ENCODE measurements around the gene LIN7A. TPM values are rescaled to one million over a fixed set of nuclear protein-coding genes. Genes with fewer than 3 reads are reported as not detected.

The LIN7A gene
- total and polyA plus RNA-seq, 2 of the 8 experiments (the other 6 are each of a cell fraction or from before 2014, with no cell fraction given) = 5.8 to 22.0 TPM

DNA sequence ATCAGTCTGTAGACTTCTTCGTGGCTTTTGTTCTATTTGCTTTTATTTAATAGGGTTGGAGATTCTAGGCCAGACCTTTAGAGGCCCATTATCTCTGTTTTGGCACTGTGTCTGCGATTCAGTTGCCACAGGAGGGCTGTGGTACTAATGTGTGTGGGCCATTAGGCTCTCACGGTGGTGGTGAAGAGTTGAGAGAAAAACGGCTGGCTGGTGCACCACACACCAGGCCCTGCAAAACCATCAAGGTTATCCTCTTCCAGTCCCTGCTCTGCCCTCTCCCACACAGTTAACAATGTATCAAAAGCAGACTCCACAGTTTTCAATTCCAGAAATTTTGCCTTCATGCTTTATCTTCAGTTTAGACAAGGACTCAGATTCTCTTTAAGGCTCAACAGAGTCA is 123.3 kb downstream of the LIN7A start (continued):
- TF ChIP-seq USF2 (IDR thresholded peaks at IDR 0.05; ENCODE audit: low read length) = no peak
